NCI-H1417 treated with DMSO at 0.1 percent for 48 hours (cell line): Measurements from ENCODE around the gene FBXL4.

Source experiments
- DNase-seq: peaks from one replicate; lab custom pipeline; 2025; lab: John Stamatoyannopoulos, UW

FBXL4 gene

GRCh38 chr6:98838975-98839374 lies 108.8 kb downstream of the FBXL4 start:
- no peak for DNase-seq

GRCh38 chr6:98838032-98838431 lies 109.7 kb downstream of the FBXL4 start:
- no peak for DNase-seq

GRCh38 chr6:98836962-98837944 lies 110.5 kb downstream of the FBXL4 start:
- no peak for DNase-seq

GRCh38 chr6:98836025-98836961 lies 111.5 kb downstream of the FBXL4 start:
- DNase-seq, result no peak

- no peak for DNase-seq
These were observed 112.4 kb downstream of the FBXL4 start for GRCh38 chr6:98835149-98836024.

GRCh38 chr6:98834060-98835031 lies 113.4 kb downstream of the FBXL4 start, which contains the start of gene POU3F2:
Gene POU3F2 (plus strand): TSS chr6:98834574. CDS start chr6:98834874, 300 bp downstream.
- peak; percentile 80 for DNase-seq

DNA sequence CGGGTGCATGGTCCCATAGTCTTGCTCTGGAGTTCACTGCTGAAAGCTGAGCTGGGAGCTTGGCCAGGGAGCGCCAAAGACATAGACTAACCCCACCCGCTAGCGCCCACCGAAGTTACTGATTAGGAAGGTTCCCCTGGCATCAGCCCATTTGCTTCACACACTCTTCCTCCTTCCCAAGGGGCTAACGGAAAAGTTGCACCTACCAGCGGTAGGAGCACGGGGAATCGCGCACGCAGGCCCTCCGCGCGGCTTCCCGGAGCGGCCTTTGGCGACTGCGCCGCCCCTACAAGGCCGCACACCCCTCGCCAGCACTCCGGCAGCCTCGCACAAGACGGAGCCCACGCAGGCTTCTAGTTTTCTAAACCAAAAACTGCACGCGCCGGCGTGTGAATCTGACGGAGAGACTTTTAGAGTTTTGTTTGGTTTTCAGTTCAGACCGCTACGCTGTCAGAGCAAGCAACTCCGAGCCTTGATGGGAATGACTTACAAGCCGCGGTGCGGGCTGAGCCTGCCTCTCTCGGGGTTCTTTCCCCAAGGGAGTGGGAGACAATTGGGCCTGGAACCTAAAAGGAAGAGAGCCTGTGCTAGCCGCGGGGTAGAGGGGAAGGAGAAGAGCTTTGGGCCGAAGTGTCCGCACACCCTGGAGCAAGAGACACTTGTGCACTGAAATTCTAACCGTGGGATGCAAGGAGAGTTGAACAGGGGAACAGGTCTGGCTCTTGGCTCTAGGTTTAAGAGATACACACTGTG lies 114.3 kb downstream of the FBXL4 start:
- no peak for DNase-seq

DNA sequence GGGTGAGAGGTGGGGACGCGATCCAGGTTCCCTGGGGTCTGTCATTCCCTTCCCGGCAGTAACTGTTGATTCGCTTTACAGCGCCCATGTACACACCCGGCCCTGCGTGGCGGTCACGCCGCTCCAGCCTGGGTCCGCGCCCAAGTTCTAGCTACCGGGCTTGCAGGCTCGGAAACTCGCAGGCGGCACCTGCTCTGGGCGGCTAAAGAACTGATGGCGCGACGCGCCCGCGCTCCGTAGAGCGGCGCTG lies 114.8 kb downstream of the FBXL4 start:
- no peak for DNase-seq

DNA sequence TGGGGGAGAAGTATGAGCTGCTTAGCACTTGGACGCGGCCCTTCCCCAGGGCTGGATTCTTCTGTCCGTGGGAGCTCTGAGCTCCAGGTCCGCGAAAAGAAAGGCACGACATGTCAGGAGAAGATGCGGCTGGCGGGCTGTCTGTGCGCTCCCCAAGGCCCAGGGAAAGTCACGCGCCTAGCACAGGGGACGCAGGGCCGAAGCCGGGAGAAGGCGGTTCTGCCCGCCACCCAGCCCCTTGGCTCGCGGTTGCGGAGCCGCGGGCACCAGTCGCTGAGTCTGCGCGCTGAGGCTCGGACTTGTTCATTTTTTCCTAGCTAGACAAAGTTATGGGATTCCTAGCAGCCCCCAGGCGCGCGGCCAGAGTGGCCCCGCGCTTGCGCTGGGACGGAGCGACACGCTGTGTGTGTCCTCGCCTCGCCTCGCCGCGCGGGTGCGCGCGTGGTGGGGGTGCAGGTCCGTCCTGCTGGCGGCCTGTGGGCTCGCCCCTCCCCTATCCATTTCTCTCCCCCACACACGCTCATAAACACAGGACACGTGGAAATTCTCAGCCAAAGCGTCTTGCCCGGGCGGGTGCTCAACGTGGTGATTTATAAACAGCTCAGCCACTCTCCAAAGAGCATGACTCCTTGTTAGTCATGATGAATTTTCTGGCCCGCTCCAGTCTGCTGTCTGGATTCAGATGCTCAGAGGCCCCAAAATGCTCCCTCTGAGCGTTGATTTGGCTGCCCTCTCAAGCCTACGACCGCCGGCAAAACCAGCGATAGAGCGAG lies 115.3 kb downstream of the FBXL4 start:
- no peak for DNase-seq

- no peak for DNase-seq
These were observed 115.8 kb downstream of the FBXL4 start for GRCh38 chr6:98831959-98832283.

DNA sequence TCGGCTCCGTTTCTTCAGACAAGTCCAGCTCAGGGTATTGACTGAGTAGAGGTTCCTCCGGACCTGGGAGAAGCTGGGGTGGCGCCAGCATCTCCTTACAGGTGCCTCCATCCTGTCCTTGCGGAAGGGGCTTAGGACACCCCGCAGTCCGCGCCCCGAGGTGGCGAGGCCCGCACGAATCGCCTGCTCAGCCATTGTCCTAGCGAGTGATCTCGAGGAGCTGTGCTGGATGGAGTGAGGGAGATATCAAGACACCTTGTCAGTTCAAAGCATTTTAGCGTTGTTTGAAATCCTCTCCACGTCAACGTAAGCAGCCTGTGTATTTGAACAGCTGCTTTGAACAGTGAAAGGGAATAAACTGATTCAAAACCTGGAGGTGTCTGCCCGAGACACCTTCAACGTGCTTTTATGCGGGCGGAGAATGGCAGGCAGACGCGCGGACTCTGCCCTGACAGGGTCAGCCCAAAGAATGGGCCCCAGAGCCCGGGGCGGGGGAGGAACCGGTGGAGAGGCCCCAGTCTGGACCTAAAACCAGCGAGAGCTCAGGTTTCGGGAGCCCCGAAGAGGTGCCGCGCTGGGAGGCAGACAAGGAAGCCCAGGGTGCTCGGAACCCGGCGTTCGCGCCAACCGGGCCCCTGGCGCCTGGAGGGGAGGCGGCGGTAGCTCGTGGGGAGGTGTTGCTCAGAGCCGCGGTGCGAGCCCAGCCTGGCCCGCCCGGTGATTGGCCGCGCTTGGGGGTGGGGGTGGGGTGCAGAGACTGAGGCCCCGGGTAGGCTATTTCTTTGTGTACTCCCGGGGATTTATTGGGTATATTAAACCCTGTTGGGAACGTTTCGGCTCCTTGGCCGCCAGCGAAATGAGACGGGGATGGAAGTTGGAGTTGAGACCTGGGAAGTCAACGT lies 116.4 kb downstream of the FBXL4 start:
- DNase-seq, result no peak

GRCh38 chr6:98830146-98830545 lies 117.6 kb downstream of the FBXL4 start:
- no peak for DNase-seq

- DNase-seq, result no peak
These were observed 118.8 kb downstream of the FBXL4 start for GRCh38 chr6:98828941-98829411.

DNA sequence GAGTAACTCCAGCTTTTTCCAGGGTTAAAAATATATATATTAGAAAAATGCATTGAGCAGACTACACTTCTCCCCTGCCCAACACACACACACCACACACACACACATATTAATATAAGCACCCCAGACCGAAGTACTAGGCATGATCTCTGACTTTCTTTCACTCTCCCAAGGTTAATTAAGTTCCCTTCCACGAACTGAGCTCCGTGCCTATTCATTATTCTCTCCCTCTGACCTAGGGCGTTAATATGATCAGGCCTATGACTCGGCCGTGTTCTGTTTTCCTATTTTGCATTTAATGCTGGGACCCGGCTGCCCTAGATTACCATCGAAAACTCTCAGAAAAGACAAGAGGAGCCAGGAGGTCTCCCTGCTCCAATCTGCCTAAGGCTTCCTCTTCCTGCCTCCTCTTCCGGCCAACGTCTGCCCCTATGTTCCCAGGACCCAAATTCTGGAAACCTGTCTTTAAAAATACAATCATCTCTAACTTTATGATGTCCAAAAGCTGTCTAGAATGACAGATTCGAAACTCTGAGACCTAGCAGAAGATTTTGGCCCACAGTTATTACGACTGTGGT lies 119.4 kb downstream of the FBXL4 start:
- no peak for DNase-seq

- DNase-seq, result no peak
These were observed 120.2 kb downstream of the FBXL4 start for GRCh38 chr6:98827295-98828159.

DNA sequence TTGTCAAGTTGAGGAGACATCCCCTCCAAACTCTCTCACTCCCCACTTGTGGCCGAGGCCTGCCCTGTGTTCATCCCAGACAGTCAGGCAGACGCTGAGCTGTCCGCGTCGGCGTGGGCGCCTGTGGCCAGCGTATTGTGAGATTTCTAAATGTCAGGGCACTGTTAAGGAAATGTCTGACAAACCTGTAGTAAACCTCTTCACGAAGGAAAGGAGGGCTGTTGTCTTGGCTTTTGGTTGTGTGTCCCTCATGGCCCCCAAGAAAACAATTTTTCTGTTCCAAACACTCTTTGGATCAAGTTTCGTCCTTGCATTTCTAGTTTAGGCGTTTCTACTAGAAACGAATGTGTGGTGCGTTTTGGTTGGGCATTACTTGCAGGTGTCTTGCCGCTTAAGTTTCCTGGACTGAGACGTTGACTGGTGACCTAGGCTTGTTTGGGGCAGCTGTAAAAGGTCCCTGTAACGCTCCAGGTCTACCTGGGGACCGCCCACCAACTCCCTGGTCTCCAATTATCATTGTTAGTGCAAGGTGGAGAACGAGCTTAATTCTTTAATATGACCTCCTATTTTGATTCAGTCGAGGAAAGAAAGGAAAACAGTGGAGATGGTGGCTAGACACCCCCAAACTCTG lies 122.0 kb downstream of the FBXL4 start:
- no peak for DNase-seq
